GM13976 (cell line): ENCODE results near the gene CCDC175.

Source experiments
- DNase-seq: peaks from one replicate; pipeline ENCODE4 v3.0.0; 2012; ENCODE audit warnings: low spot score
- in situ Hi-C: fragments of 300-500 bp; cut with MboI; formaldehyde crosslinking; loops from one replicate; pipeline ENCODE4 v1.12.0; 2022; ENCODE audit warnings: low sequenced_read_pairs, mixed read lengths, inconsistent platforms; ENCODE audit not compliant: unreplicated experiment
- TF ChIP-seq, protein P1 (sequence below): IDR thresholded peaks from 2 replicates; pipeline ENCODE4 v1.5.1; 2012; ENCODE audit warnings: borderline replicate concordance, mild to moderate bottlenecking; ENCODE audit not compliant: insufficient read depth; ENCODE audit errors: extremely low read depth, missing control alignments, control extremely low read depth

The CCDC175 gene

DNA sequence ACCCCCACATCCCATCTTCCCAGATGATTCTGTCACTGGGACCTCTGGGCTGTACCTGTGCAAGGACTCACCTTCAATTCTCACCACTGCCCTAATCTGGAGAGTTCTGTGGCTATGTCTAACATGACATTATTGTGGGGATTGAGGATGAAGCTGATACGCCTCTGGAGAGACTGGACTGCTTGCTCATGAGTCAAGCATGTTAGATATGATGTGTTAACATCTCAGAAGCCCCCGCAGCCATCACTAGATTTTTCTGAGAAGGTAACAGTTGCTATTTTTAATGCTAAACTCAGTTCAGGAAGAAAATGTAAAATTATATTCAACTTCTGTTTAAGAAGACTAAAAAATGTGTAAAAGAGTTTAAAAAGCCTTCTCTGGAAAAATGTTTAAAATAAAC is 66.6 kb downstream of the CCDC175 start:
- in situ Hi-C loops = no loop called here
- TF ChIP-seq, protein P1, sequence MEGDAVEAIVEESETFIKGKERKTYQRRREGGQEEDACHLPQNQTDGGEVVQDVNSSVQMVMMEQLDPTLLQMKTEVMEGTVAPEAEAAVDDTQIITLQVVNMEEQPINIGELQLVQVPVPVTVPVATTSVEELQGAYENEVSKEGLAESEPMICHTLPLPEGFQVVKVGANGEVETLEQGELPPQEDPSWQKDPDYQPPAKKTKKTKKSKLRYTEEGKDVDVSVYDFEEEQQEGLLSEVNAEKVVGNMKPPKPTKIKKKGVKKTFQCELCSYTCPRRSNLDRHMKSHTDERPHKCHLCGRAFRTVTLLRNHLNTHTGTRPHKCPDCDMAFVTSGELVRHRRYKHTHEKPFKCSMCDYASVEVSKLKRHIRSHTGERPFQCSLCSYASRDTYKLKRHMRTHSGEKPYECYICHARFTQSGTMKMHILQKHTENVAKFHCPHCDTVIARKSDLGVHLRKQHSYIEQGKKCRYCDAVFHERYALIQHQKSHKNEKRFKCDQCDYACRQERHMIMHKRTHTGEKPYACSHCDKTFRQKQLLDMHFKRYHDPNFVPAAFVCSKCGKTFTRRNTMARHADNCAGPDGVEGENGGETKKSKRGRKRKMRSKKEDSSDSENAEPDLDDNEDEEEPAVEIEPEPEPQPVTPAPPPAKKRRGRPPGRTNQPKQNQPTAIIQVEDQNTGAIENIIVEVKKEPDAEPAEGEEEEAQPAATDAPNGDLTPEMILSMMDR = no peak
- no peak for DNase-seq

DNA sequence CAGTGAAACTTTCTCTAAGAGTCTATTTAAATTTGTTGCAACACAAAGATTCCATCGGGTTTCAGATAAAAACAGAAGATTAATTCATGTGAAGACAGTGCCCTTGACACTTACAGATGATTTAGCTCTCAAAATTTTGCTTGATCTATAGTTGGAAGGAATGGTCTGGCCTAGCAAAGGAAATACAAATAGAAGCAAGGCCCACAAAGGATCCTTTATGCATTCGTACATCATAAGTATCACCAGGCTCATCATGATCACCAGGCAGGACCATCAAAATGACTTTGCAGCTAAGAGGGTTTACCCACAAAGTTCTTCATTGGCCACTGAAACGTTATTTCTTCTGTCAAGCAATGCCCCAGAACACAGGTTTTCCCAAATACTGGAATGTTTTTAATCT is 67.5 kb downstream of the CCDC175 start:
- DNase-seq = no peak
- in situ Hi-C loops = no loop called here
- TF ChIP-seq, protein P1 = no peak

DNA sequence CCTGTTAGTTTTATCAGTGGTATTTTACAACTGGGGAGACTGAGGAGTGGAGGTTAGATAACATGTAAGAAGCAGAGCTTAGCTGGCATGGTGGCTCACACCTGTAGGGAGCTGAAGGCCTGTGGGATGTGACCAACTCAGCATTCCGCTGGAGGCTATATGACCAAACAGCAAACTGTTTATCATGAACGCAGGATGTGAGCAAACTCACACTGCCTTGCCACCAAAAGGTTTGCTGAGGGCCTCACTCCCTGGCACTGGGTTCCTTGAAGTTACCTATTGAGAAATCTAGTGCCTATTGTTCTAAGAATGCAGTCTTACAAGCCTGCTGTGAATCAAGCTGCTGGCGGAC is 68.9 kb downstream of the CCDC175 start:
- TF ChIP-seq, protein P1 = no peak
- DNase-seq = no peak
- in situ Hi-C loops = no loop called here

DNA sequence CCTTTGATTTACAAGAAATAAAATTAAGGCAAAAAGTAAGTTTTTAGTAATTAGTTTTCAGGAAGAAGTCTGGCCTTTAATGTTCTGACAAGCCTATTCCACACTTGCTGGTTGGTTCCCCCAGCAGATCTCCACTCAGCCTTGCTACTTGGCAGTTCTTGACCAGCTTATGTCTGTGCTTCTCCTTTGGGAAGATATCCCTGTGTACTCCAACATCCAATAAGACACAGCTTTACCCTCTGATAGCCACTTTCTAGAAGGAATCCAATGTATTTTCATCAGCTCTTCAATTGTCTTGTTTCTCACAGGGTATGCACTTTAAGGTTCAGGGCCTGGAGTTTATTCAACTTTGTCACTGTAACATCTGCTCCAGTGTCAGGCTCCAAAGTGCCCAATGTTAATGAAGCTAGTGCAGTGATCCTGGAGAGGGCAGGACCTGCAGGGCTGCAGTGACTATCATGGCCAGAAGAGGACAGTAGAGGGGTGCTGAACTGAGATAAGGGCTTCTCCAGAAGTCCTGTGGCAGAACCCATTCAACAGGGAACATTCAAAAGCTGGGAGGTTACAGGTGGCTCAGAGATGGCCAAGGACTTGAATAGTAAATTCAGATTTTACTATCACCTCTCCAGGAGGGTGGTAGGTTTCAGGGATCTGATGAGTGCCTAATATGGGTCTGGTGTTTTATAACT is 69.4 kb downstream of the CCDC175 start:
- in situ Hi-C loops = no loop called here
- DNase-seq = peak; percentile 42
- TF ChIP-seq, protein P1 = peak; percentile 90

DNA sequence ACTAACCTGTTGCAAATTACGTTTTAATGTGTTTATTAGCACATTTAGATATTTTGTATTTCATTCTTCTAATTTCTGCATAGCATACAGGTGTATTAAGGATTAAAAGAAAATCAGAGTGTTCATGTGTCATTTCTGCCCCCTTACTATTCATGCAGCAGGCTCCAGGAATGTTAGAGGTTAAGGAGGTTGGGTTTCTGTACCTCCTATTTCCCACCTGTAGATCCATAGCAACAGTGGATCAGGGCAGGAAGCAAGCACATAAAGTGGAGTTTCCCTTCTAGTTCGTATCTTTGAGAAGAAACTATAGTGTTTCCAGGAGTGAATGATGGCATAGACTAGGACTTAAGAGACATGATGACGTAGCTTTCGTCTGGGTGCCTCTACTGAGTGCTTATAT is 73.4 kb downstream of the CCDC175 start:
- in situ Hi-C loops = no loop called here
- TF ChIP-seq, protein P1 = no peak
- DNase-seq = no peak

DNA sequence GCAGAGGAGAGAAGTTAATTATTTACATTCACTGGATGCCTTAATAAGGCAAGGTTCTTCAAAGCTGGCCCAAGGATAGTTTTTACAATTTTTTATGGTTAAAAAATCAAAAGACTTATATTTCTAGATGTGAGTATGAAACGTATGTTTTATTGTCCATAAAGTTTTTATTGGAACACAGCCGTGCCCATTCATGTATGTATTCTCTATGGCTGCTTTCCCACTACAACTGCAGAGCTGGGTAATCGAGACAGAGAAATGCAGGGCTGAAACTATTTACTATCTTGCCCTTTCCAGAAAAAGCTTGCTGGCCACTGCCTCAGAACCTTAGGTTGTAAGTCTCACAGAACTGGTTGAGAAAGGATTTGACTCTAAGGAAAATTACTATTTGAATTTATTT is 75.9 kb downstream of the CCDC175 start:
- DNase-seq = no peak
- TF ChIP-seq, protein P1 = no peak
- in situ Hi-C loops = no loop called here

DNA sequence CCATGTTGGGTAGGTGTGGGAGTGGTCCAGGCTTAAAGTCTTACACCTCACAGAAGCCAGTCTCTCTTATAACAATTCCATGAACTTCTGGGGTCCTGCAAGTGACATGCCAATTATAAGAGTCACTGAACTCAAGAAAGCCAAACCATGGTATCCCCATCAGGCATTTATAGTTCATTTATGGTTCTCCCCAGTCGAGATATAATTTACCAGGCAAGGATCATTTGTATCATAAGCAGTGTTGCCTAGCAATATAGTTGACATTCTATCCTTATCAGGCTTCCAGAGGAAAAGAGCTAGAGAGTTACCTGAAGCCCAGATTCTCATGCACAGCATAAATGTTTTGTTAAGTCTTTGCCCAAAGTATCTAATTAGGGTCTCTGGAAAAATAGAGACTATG is 84.2 kb downstream of the CCDC175 start:
- DNase-seq = no peak
- TF ChIP-seq, protein P1 = no peak
- in situ Hi-C loops = no loop called here
